ENCODE results near the gene TNK2.

TNK2 gene

DNA sequence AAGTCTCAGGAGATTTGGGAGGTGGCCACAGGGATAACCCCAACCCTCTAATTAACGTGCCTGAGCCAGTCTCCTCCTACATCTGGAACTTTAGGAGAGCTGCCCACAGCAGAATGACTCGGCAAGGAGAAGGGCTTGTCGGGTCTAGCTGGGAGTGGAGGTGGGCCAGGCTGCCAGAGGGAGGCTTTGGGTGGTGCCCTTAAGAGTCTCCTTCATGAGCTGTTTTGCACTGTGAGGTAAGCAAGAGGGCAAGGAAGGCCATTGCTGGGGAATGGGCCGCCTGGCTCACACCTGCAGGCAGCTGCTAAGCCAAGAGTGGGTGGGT lies 3.6 kb upstream of the TNK2 start:
- peaks cover 7% of the 10 kb centered on the region for H3K27me3 ChIP-seq (ENCODE audit: insufficient read depth, insufficient read length)
- no peaks in the 10 kb centered on the region for H3K36me3 ChIP-seq (ENCODE audit: insufficient read depth, insufficient read length, low read length)
- TF ChIP-seq ZNF274 (IDR thresholded peaks at IDR 0.05; ENCODE audit: low read depth, low read length) (no peak), YY1 (IDR thresholded peaks at IDR 0.05; ENCODE audit: insufficient read depth, insufficient read length) (no peak), SUZ12 (IDR thresholded peaks at IDR 0.05; ENCODE audit: extremely low read depth, insufficient read depth, insufficient read length) (no peak)
- H3K9ac ChIP-seq (ENCODE audit: insufficient read length, low read depth): no peak overlapping the region
- H3K4me3 ChIP-seq (ENCODE audit: insufficient read length, low read depth): no peak overlapping the region
- no peaks in the 10 kb centered on the region for H3K9me3 ChIP-seq (ENCODE audit: insufficient read depth, low read length)
- H3K4me1 ChIP-seq (ENCODE audit: insufficient read depth, insufficient read length): peaks cover 25% of the 10 kb centered on the region
- no peak for DNase-seq (ENCODE audit: low read depth, low spot score)

DNA sequence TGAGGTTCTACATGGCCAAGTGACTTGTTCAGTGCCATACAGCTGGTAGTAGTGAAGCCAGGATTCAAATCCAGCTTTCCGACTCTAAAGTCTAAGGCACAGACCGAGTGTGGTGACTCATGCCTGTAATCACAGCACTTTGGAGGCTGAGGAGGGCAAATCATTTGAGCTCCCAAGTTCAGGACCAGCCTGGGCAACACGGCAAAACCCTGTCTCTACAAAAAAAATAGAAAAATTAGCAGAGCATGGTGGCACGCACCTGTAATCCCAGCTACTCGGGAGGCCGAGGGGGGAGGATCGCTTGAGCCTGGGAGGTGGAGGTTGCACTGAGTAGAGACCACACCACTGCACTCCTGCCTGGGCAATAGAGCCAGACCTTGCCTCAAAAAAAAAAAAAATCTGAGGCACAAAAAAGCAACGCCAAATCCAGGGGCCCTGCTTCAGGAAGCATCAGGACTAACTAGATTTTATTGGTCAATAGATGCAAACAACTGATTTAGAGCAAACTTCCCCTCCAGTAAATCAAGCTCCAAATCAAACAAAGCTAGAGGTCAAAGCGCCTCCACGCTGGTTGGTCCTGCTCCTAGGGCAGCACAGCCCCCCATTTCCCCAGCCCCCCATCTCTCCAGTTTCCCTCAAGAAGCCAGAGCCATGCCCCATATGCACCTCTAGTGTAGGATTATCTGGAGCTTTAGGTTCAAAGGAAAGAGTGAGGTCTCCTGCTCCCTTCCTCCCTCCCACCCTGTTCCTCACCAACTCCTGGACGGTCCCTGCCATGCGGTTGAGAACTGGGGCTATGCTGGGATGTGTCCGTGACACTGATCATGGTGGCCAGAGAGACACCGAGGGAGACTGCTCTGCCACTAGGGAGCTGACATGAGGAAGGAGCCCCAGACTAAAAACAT lies 2.9 kb upstream of the TNK2 start:
- DNase-seq (ENCODE audit: low read depth, low spot score): no peak
- peaks cover 3% of the 10 kb centered on the region for H3K27me3 ChIP-seq (ENCODE audit: insufficient read depth, insufficient read length)
- H3K4me1 ChIP-seq (ENCODE audit: insufficient read depth, insufficient read length): peaks cover 25% of the 10 kb centered on the region
- no peaks in the 10 kb centered on the region for H3K9me3 ChIP-seq (ENCODE audit: insufficient read depth, low read length)
- no peak for TF ChIP-seq ZNF274 (IDR thresholded peaks at IDR 0.05; ENCODE audit: low read depth, low read length)
- TF ChIP-seq YY1 (IDR thresholded peaks at IDR 0.05; ENCODE audit: insufficient read depth, insufficient read length): no peak
- TF ChIP-seq SUZ12 (IDR thresholded peaks at IDR 0.05; ENCODE audit: extremely low read depth, insufficient read depth, insufficient read length): no peak
- peaks cover 1% of the 10 kb centered on the region for H3K36me3 ChIP-seq (ENCODE audit: insufficient read depth, insufficient read length, low read length)
- no peak overlapping the region for H3K4me3 ChIP-seq (ENCODE audit: insufficient read length, low read depth)
- no peak overlapping the region for H3K9ac ChIP-seq (ENCODE audit: insufficient read length, low read depth)

DNA sequence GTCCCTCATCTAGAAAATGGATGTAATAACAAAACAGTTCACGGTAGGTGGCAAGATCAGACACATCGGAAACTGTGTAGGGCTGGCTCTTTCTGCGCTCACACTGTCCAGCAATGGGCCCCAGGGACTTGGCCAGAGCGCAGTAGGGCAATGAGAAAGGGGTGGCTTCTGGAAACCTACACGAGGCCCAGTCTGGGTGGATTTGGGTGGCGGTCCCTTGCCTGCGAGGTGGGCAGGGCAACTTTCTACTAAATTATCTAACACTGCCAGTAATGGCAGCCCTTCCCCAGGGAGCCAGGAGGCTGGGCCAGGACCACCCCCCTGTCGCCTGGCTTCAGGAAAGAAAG lies 2.1 kb upstream of the TNK2 start:
- Histone ChIP-seq H3K27me3 (ENCODE audit: insufficient read depth, insufficient read length) (peaks cover 3% of the 10 kb centered on the region), H3K9ac (ENCODE audit: insufficient read length, low read depth) (peak overlapping the region; percentile 94), H3K4me3 (ENCODE audit: insufficient read length, low read depth) (peak overlapping the region; percentile 79), H3K4me1 (ENCODE audit: insufficient read depth, insufficient read length) (peaks cover 25% of the 10 kb centered on the region), H3K9me3 (ENCODE audit: insufficient read depth, low read length) (no peaks in the 10 kb centered on the region), H3K36me3 (ENCODE audit: insufficient read depth, insufficient read length, low read length) (peaks cover 10% of the 10 kb centered on the region)
- no peak for DNase-seq (ENCODE audit: low read depth, low spot score)
- TF ChIP-seq ZNF274 (IDR thresholded peaks at IDR 0.05; ENCODE audit: low read depth, low read length): no peak
- no peak for TF ChIP-seq SUZ12 (IDR thresholded peaks at IDR 0.05; ENCODE audit: extremely low read depth, insufficient read depth, insufficient read length)
- no peak for TF ChIP-seq YY1 (IDR thresholded peaks at IDR 0.05; ENCODE audit: insufficient read depth, insufficient read length)

- H3K4me1 ChIP-seq (ENCODE audit: insufficient read depth, insufficient read length): peaks cover 25% of the 10 kb centered on the region
- DNase-seq (ENCODE audit: low read depth, low spot score): no peak
- TF ChIP-seq SUZ12 (IDR thresholded peaks at IDR 0.05; ENCODE audit: extremely low read depth, insufficient read depth, insufficient read length): no peak
- no peak for TF ChIP-seq YY1 (IDR thresholded peaks at IDR 0.05; ENCODE audit: insufficient read depth, insufficient read length)
Measured at GRCh38 chr3:195909644-195910498, 1.5 kb upstream of the TNK2 start.

GRCh38 chr3:195908694-195909581 lies 587 bp upstream of the TNK2 start:
- peaks cover 21% of the 10 kb centered on the region for H3K4me1 ChIP-seq (ENCODE audit: insufficient read depth, insufficient read length)
- TF ChIP-seq ZNF274 (IDR thresholded peaks at IDR 0.05; ENCODE audit: low read depth, low read length): no peak
- no peak for TF ChIP-seq YY1 (IDR thresholded peaks at IDR 0.05; ENCODE audit: insufficient read depth, insufficient read length)
- TF ChIP-seq SUZ12 (IDR thresholded peaks at IDR 0.05; ENCODE audit: extremely low read depth, insufficient read depth, insufficient read length): no peak
- H3K9ac ChIP-seq (ENCODE audit: insufficient read length, low read depth): peak overlapping the region; percentile 92

More at GRCh38 chr3:195909644-195910498, 1.5 kb upstream of the TNK2 start:
- peak overlapping the region; percentile 79 for H3K4me3 ChIP-seq (ENCODE audit: insufficient read length, low read depth)
- peak overlapping the region; percentile 94 for H3K9ac ChIP-seq (ENCODE audit: insufficient read length, low read depth)
- H3K36me3 ChIP-seq (ENCODE audit: insufficient read depth, insufficient read length, low read length): peaks cover 11% of the 10 kb centered on the region
- H3K27me3 ChIP-seq (ENCODE audit: insufficient read depth, insufficient read length): peaks cover 3% of the 10 kb centered on the region
- H3K9me3 ChIP-seq (ENCODE audit: insufficient read depth, low read length): no peaks in the 10 kb centered on the region

GRCh38 chr3:195907684-195907933 lies 742 bp downstream of the TNK2 start:
- peak overlapping the region; percentile 92 for H3K9ac ChIP-seq (ENCODE audit: insufficient read length, low read depth)
- H3K4me3 ChIP-seq (ENCODE audit: insufficient read length, low read depth): peak overlapping the region; percentile 83
- H3K4me1 ChIP-seq (ENCODE audit: insufficient read depth, insufficient read length): peaks cover 21% of the 10 kb centered on the region
- no peak for DNase-seq (ENCODE audit: low read depth, low spot score)
- peaks cover 3% of the 10 kb centered on the region for H3K27me3 ChIP-seq (ENCODE audit: insufficient read depth, insufficient read length)
- H3K36me3 ChIP-seq (ENCODE audit: insufficient read depth, insufficient read length, low read length): peaks cover 11% of the 10 kb centered on the region
- TF ChIP-seq ZNF274 (IDR thresholded peaks at IDR 0.05; ENCODE audit: low read depth, low read length) (no peak), YY1 (IDR thresholded peaks at IDR 0.05; ENCODE audit: insufficient read depth, insufficient read length) (no peak), SUZ12 (IDR thresholded peaks at IDR 0.05; ENCODE audit: extremely low read depth, insufficient read depth, insufficient read length) (no peak)
- H3K9me3 ChIP-seq (ENCODE audit: insufficient read depth, low read length): no peaks in the 10 kb centered on the region

More at GRCh38 chr3:195908694-195909581, 587 bp upstream of the TNK2 start:
- Histone ChIP-seq H3K4me3 (ENCODE audit: insufficient read length, low read depth) (peak overlapping the region; percentile 83), H3K36me3 (ENCODE audit: insufficient read depth, insufficient read length, low read length) (peaks cover 11% of the 10 kb centered on the region), H3K9me3 (ENCODE audit: insufficient read depth, low read length) (no peaks in the 10 kb centered on the region), H3K27me3 (ENCODE audit: insufficient read depth, insufficient read length) (peaks cover 3% of the 10 kb centered on the region)
- DNase-seq (ENCODE audit: low read depth, low spot score): no peak
